ENCODE measurements around the gene SF3A1.

DNA sequence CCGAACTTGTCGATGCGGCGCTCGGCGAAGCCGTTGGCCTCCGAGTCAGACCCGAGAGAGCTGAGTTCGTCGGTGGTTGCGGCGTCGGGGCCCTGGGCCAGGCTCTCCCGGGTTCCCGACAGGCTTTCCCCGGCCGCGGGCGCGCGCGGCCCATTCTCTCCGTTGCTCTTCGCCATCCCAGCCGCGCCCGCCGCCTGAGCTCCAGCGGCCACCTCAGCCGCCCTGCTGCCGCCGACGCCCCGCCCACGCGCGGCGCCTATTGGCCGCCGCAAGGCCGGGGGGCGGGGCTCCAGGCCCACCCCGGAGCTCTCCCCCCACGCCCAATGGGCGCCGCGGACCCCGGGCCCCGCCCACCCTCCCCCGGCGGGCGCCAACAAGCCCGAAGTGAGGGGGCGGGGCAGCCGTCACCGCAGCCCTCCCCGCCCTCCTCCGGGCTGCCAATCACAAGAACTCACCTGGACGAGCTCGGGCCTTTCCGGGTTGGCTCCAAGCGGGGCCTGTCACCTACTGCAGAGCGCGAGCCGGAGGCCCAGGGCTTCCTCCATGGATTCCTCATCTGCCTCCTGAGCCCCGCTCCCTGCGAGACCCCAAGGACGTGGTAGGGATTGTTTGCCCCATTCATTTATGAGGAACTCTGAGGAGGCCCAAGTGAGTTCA is 29.9 kb downstream of the SF3A1 start, which contains the start of gene TBC1D10A:
- TF ChIP-seq, protein P1, sequence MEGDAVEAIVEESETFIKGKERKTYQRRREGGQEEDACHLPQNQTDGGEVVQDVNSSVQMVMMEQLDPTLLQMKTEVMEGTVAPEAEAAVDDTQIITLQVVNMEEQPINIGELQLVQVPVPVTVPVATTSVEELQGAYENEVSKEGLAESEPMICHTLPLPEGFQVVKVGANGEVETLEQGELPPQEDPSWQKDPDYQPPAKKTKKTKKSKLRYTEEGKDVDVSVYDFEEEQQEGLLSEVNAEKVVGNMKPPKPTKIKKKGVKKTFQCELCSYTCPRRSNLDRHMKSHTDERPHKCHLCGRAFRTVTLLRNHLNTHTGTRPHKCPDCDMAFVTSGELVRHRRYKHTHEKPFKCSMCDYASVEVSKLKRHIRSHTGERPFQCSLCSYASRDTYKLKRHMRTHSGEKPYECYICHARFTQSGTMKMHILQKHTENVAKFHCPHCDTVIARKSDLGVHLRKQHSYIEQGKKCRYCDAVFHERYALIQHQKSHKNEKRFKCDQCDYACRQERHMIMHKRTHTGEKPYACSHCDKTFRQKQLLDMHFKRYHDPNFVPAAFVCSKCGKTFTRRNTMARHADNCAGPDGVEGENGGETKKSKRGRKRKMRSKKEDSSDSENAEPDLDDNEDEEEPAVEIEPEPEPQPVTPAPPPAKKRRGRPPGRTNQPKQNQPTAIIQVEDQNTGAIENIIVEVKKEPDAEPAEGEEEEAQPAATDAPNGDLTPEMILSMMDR (IDR thresholded peaks at IDR 0.05): no peak
- no peak for TF ChIP-seq ZFX (IDR thresholded peaks at IDR 0.05; ENCODE audit: borderline replicate concordance)

All from 22Rv1 (cell line).